ENCODE data around the gene ZPBP.

Gene ZPBP

GRCh38 chr7:50037086-50037485, 56.0 kb downstream of the ZPBP start:
- DNase-seq, result no peak

GRCh38 chr7:50022991-50023390, 70.1 kb downstream of the ZPBP start:
- no peak for DNase-seq

- DNase-seq, result no peak
Measured at GRCh38 chr7:50022451-50022850, 70.6 kb downstream of the ZPBP start.

- DNase-seq, result no peak
Measured at GRCh38 chr7:49995681-49996080, 97.4 kb downstream of the ZPBP start.

- no peak for DNase-seq
Measured at GRCh38 chr7:49986191-49986590, 106.9 kb downstream of the ZPBP start.

- no peak for DNase-seq
Measured at GRCh38 chr7:49980465-49980864, 112.6 kb downstream of the ZPBP start.

GRCh38 chr7:49976238-49976637, 116.8 kb downstream of the ZPBP start:
- DNase-seq, result no peak

- no peak for DNase-seq
Measured at GRCh38 chr7:49974035-49974434, 119.0 kb downstream of the ZPBP start.

- DNase-seq, result no peak
Measured at GRCh38 chr7:49937608-49938007, 155.4 kb downstream of the ZPBP start.

- no peak for DNase-seq
Measured at GRCh38 chr7:49931627-49932026, 161.4 kb downstream of the ZPBP start.

GRCh38 chr7:49928787-49929186, 164.3 kb downstream of the ZPBP start:
- DNase-seq, result no peak

- no peak for DNase-seq
Measured at GRCh38 chr7:49927631-49928030, 165.4 kb downstream of the ZPBP start.

- DNase-seq, result no peak
Measured at GRCh38 chr7:49926720-49927119, 166.3 kb downstream of the ZPBP start.

GRCh38 chr7:49911909-49912308, 181.1 kb downstream of the ZPBP start:
- no peak for DNase-seq

- no peak for DNase-seq
Measured at GRCh38 chr7:49894543-49894942, 198.5 kb downstream of the ZPBP start.

GRCh38 chr7:49893131-49893530, 199.9 kb downstream of the ZPBP start:
- no peak for DNase-seq

GRCh38 chr7:49892481-49892880, 200.6 kb downstream of the ZPBP start:
- no peak for DNase-seq
